ENCODE results near the gene RNF115.
A peak's percentile ranks its signal among the peaks of the same experiment; 100 is the strongest.

RNF115 gene

DNA sequence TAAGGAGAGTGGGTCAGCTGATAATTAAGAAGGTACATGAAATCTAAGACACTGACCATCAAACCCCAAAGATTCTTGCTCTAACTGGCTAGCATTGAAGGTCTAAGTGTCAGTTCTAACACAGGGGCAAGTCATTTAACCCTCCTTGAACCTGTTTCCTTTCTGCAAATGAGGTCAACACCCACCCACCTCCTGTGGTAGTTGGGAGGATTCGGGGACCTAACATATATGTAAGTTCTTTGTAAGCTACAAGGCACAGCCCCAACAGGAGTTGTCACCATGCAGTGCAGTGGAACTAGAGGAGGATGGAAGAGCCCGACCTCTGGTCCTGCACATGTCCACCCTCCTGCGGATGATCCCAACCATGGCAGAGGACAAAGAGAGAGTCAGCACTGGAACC, 23.9 kb upstream of the RNF115 start:
- H3K23ac ChIP-seq (ENCODE audit: low read depth, low read length, poor library complexity), result no peak overlapping the region
- H2BK5ac ChIP-seq (ENCODE audit: low read length), result no peak overlapping the region
- H3K14ac ChIP-seq (ENCODE audit: low read length), result no peak overlapping the region
- no peak overlapping the region for H3K4ac ChIP-seq (ENCODE audit: low read length)
- H2BK15ac ChIP-seq (ENCODE audit: low read length), result no peak overlapping the region
- no peak overlapping the region for H3K4me3 ChIP-seq (ENCODE audit: low read length in 2 of 2)
- no peak overlapping the region for H3K4me2 ChIP-seq (ENCODE audit: insufficient read depth, low read length, poor library complexity, severe bottlenecking)
- no peak for DNase-seq (ENCODE audit: low spot score)
- H4K91ac ChIP-seq (ENCODE audit: low read depth, low read length, poor library complexity), result no peak overlapping the region
- H3K9me3 ChIP-seq (replicated peaks in 1 of 2; ENCODE audit: control insufficient read depth in 2 of 2, insufficient read depth in 1 of 2, low read depth in 1 of 2, low read length in 2 of 2), result peaks cover 0 to 2% of the 10 kb centered on the region in 2 donors
- H3K18ac ChIP-seq (ENCODE audit: low read length), result no peak overlapping the region
- H3K36me3 ChIP-seq (replicated peaks in 1 of 2; ENCODE audit: control insufficient read depth in 2 of 2, insufficient read depth in 2 of 2, low read length in 2 of 2), result peaks cover 32 to 63% of the 10 kb centered on the region in 2 donors
- H3K27ac ChIP-seq (replicated peaks; ENCODE audit: low read length), result no peak overlapping the region
- no peak overlapping the region for H2BK120ac ChIP-seq (ENCODE audit: low read depth, low read length)
- H3K4me1 ChIP-seq (ENCODE audit: control insufficient read depth in 2 of 2, insufficient read depth in 1 of 2, low read depth in 1 of 2, low read length in 2 of 2), result peaks cover 0 to 4% of the 10 kb centered on the region in 2 donors
- H3K27me3 ChIP-seq (ENCODE audit: control insufficient read depth in 3 of 3, insufficient read depth in 3 of 3, low read depth in 1 of 3, low read length in 3 of 3), result no peaks in the 10 kb centered on the region
- H4K8ac ChIP-seq (ENCODE audit: low read depth, low read length), result no peak overlapping the region
- no peak overlapping the region for H2BK12ac ChIP-seq (ENCODE audit: low read length)
- no CpG with 5 or more reads among the region's 3 CpGs for WGBS, 2 donors (ENCODE audit: extremely low coverage in 2 of 2, insufficient read length in 2 of 2, insufficient replicate concordance in 1 of 2)
- H2AK5ac ChIP-seq (ENCODE audit: low read depth, low read length), result no peak overlapping the region
- no peaks in the 10 kb centered on the region for H3K79me1 ChIP-seq (ENCODE audit: low read depth, low read length)
- H3K9ac ChIP-seq (ENCODE audit: low read depth, low read length, poor library complexity), result no peak overlapping the region
- H2AFZ ChIP-seq (ENCODE audit: low read length), result no peak overlapping the region

DNA sequence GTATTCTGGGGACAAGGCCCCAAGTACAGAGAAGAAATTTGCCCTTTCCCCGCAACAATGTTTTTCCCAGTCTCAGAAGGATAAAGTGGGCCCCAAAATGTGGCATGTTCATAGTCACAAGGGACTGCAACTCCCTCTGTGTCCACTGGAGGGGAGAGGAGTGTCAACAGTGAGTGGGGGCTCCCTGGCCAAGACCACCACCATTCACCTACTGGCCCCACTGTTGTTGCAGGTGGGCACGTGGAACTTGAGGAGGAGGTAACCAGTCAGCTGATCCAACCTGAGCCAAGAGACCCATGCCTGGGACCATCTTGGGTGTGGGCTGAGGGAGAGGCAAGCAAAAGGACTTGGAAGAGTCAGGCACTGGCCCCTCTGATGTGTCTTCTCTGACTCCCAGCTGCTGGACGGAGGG, 22.3 kb upstream of the RNF115 start:
- peak; percentile 32 for DNase-seq (ENCODE audit: low spot score)
- Histone ChIP-seq H3K18ac (ENCODE audit: low read length) (peak overlapping the region; percentile 97), H2BK5ac (ENCODE audit: low read length) (no peak overlapping the region), H3K36me3 (replicated peaks in 1 of 2; ENCODE audit: control insufficient read depth in 2 of 2, insufficient read depth in 2 of 2, low read length in 2 of 2) (peaks cover 29 to 66% of the 10 kb centered on the region in 2 donors), H3K27ac (replicated peaks; ENCODE audit: low read length) (no peak overlapping the region), H3K4me1 (ENCODE audit: control insufficient read depth in 2 of 2, insufficient read depth in 1 of 2, low read depth in 1 of 2, low read length in 2 of 2) (peaks cover 0 to 4% of the 10 kb centered on the region in 2 donors), H3K9ac (ENCODE audit: low read depth, low read length, poor library complexity) (peak overlapping the region; percentile 83), H3K79me1 (ENCODE audit: low read depth, low read length) (no peaks in the 10 kb centered on the region), H2AK5ac (ENCODE audit: low read depth, low read length) (peak overlapping the region; percentile 61), H3K23ac (ENCODE audit: low read depth, low read length, poor library complexity) (peak overlapping the region; percentile 56), H3K4ac (ENCODE audit: low read length) (no peak overlapping the region), H3K9me3 (replicated peaks in 1 of 2; ENCODE audit: control insufficient read depth in 2 of 2, insufficient read depth in 1 of 2, low read depth in 1 of 2, low read length in 2 of 2) (peaks cover 0 to 2% of the 10 kb centered on the region in 2 donors), H4K8ac (ENCODE audit: low read depth, low read length) (no peak overlapping the region), H3K4me2 (ENCODE audit: insufficient read depth, low read length, poor library complexity, severe bottlenecking) (peak overlapping the region; percentile 99), H4K91ac (ENCODE audit: low read depth, low read length, poor library complexity) (no peak overlapping the region), H3K14ac (ENCODE audit: low read length) (no peak overlapping the region), H3K27me3 (ENCODE audit: control insufficient read depth in 3 of 3, insufficient read depth in 3 of 3, low read depth in 1 of 3, low read length in 3 of 3) (no peaks in the 10 kb centered on the region), H2BK120ac (ENCODE audit: low read depth, low read length) (peak overlapping the region; percentile 85), H2BK12ac (ENCODE audit: low read length) (no peak overlapping the region), H2BK15ac (ENCODE audit: low read length) (peak overlapping the region; percentile 88), H2AFZ (ENCODE audit: low read length) (peak overlapping the region; percentile 95), H3K4me3 (ENCODE audit: low read length in 2 of 2) (peak overlapping the region; percentile 46 to 85)
- no CpG with 5 or more reads among the region's 3 CpGs for WGBS, 2 donors (ENCODE audit: extremely low coverage in 2 of 2, insufficient read length in 2 of 2, insufficient replicate concordance in 1 of 2)

DNA sequence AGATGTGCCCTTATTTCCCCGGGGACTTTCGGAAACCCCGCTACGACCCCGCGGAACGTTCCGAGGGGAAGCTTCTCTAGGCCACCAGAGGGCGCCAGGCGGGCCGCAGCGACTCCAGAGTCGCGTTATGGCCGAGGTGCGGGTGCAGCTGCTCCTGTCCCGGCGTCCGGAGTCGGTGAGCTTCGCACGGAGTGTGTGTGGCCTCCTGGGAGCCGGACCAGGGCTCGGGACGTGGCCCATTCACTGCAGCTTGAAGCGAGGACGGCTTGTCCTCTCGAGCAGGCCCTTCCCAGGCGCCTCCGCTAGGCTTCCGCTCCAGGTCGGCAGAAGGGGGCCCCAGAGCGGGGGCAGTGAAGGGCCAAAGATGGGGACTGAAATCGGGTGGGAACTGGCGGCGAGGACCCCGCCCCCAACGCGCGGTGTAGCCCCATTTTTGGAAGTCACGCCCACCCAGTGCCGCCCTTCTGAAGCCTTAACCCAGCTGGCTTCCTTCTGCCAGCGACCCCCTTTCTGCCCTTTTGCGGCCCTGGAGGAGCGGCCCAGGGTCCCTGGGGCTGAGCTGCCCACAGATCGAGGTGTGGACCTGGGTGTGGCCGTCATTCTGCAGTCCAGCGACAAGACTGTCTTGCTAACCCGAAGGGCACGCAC, 21.7 kb upstream of the RNF115 start, which contains the start of gene NUDT17:
TSS of gene NUDT17 (plus strand) at position 117 of the 648 bp plus-strand sequence. CDS start at position 128, 11 bp downstream.
- Histone ChIP-seq H3K4me3 (ENCODE audit: low read length in 2 of 2) (peak within 1 kb of the TSS; percentile 46 to 85), H3K27ac (replicated peaks; ENCODE audit: low read length) (peak within 1 kb of the TSS; percentile 39), H3K9me3 (replicated peaks in 1 of 2; ENCODE audit: control insufficient read depth in 2 of 2, insufficient read depth in 1 of 2, low read depth in 1 of 2, low read length in 2 of 2) (peaks cover 0 to 2% of the 10 kb centered on the region in 2 donors), H3K14ac (ENCODE audit: low read length) (peak within 1 kb of the TSS; percentile 94), H2AK5ac (ENCODE audit: low read depth, low read length) (peak within 1 kb of the TSS; percentile 61), H2BK12ac (ENCODE audit: low read length) (no peak within 1 kb of the TSS), H2BK5ac (ENCODE audit: low read length) (peak within 1 kb of the TSS; percentile 49), H3K36me3 (replicated peaks in 1 of 2; ENCODE audit: control insufficient read depth in 2 of 2, insufficient read depth in 2 of 2, low read length in 2 of 2) (peaks cover 30 to 66% of the 10 kb centered on the region in 2 donors), H2BK15ac (ENCODE audit: low read length) (peak within 1 kb of the TSS; percentile 88), H3K4ac (ENCODE audit: low read length) (peak within 1 kb of the TSS; percentile 12), H3K18ac (ENCODE audit: low read length) (peak within 1 kb of the TSS; percentile 97), H3K23ac (ENCODE audit: low read depth, low read length, poor library complexity) (peak within 1 kb of the TSS; percentile 56), H3K4me1 (ENCODE audit: control insufficient read depth in 2 of 2, insufficient read depth in 1 of 2, low read depth in 1 of 2, low read length in 2 of 2) (peaks cover 0 to 4% of the 10 kb centered on the region in 2 donors), H3K4me2 (ENCODE audit: insufficient read depth, low read length, poor library complexity, severe bottlenecking) (peak within 1 kb of the TSS; percentile 99), H2BK120ac (ENCODE audit: low read depth, low read length) (peak within 1 kb of the TSS; percentile 85), H4K8ac (ENCODE audit: low read depth, low read length) (no peak within 1 kb of the TSS), H3K79me1 (ENCODE audit: low read depth, low read length) (no peaks in the 10 kb centered on the region), H3K27me3 (ENCODE audit: control insufficient read depth in 3 of 3, insufficient read depth in 3 of 3, low read depth in 1 of 3, low read length in 3 of 3) (no peaks in the 10 kb centered on the region), H3K9ac (ENCODE audit: low read depth, low read length, poor library complexity) (peak within 1 kb of the TSS; percentile 83), H2AFZ (ENCODE audit: low read length) (peak within 1 kb of the TSS; percentile 95), H4K91ac (ENCODE audit: low read depth, low read length, poor library complexity) (no peak within 1 kb of the TSS)
- peak; percentile 75 for DNase-seq (ENCODE audit: low spot score)
- WGBS, 2 donors (ENCODE audit: extremely low coverage in 2 of 2, insufficient read length in 2 of 2, insufficient replicate concordance in 1 of 2), result no CpG with 5 or more reads among the region's 50 CpGs

DNA sequence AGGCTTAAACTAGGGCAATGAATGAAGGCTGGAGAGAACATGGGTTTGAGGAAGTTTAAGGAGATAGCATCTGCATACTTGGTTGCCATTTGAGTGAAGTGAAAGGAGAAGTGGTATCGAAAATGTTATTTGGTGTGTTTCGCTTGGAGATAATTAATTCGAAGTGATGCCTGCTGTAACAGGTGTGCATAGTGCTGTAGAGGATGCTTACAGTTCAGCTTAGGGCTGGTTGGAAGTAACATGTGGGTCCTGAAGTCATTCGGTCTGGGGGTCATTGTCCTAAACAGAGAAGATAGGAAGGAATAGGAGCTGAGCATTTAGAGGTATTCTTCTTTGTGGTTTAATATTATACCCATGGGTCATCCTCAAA, 21.2 kb upstream of the RNF115 start:
- H3K18ac ChIP-seq (ENCODE audit: low read length), result no peak overlapping the region
- H4K8ac ChIP-seq (ENCODE audit: low read depth, low read length), result no peak overlapping the region
- WGBS, 2 donors (ENCODE audit: extremely low coverage in 2 of 2, insufficient read length in 2 of 2, insufficient replicate concordance in 1 of 2), result no CpG with 5 or more reads among the region's 4 CpGs
- H3K4me1 ChIP-seq (ENCODE audit: control insufficient read depth in 2 of 2, insufficient read depth in 1 of 2, low read depth in 1 of 2, low read length in 2 of 2), result peaks cover 0 to 4% of the 10 kb centered on the region in 2 donors
- H3K9me3 ChIP-seq (replicated peaks in 1 of 2; ENCODE audit: control insufficient read depth in 2 of 2, insufficient read depth in 1 of 2, low read depth in 1 of 2, low read length in 2 of 2), result no peaks in the 10 kb centered on the region
- no peak overlapping the region for H2BK120ac ChIP-seq (ENCODE audit: low read depth, low read length)
- no peak overlapping the region for H3K23ac ChIP-seq (ENCODE audit: low read depth, low read length, poor library complexity)
- H3K4me2 ChIP-seq (ENCODE audit: insufficient read depth, low read length, poor library complexity, severe bottlenecking), result peak overlapping the region; percentile 99
- H3K4me3 ChIP-seq (ENCODE audit: low read length in 2 of 2), result no peak overlapping the region
- no peak for DNase-seq (ENCODE audit: low spot score)
- H3K9ac ChIP-seq (ENCODE audit: low read depth, low read length, poor library complexity), result no peak overlapping the region
- H3K14ac ChIP-seq (ENCODE audit: low read length), result no peak overlapping the region
- no peaks in the 10 kb centered on the region for H3K27me3 ChIP-seq (ENCODE audit: control insufficient read depth in 3 of 3, insufficient read depth in 3 of 3, low read depth in 1 of 3, low read length in 3 of 3)
- no peak overlapping the region for H3K27ac ChIP-seq (replicated peaks; ENCODE audit: low read length)
- peaks cover 25 to 65% of the 10 kb centered on the region in 2 donors for H3K36me3 ChIP-seq (replicated peaks in 1 of 2; ENCODE audit: control insufficient read depth in 2 of 2, insufficient read depth in 2 of 2, low read length in 2 of 2)
- no peaks in the 10 kb centered on the region for H3K79me1 ChIP-seq (ENCODE audit: low read depth, low read length)
- no peak overlapping the region for H3K4ac ChIP-seq (ENCODE audit: low read length)
- H2AK5ac ChIP-seq (ENCODE audit: low read depth, low read length), result no peak overlapping the region
- peak overlapping the region; percentile 95 for H2AFZ ChIP-seq (ENCODE audit: low read length)
- no peak overlapping the region for H4K91ac ChIP-seq (ENCODE audit: low read depth, low read length, poor library complexity)
- no peak overlapping the region for H2BK15ac ChIP-seq (ENCODE audit: low read length)
- H2BK5ac ChIP-seq (ENCODE audit: low read length), result no peak overlapping the region
- no peak overlapping the region for H2BK12ac ChIP-seq (ENCODE audit: low read length)

All from neuronal stem cell (in vitro differentiated cells).